Glutamatergic neuron (in vitro differentiated cells): Measurements from ENCODE around the gene ANKRD28. TPM values are rescaled to one million over a fixed set of nuclear protein-coding genes. Genes with fewer than 3 reads are reported as not detected.
"Not testable (repeated sequence)": the region's sequence is repeated elsewhere in the genome, so short reads cannot be mapped to it uniquely, and the experiment has no call there.

Source experiments
- DNase-seq: peaks from one replicate; pipeline ENCODE4 v3.0.0; 2022
- H3K27ac Mint-ChIP-seq: one replicate; pipeline ENCODE4 v1.8.0; 2020; ENCODE audit warnings: mild to moderate bottlenecking, mixed read lengths, inconsistent platforms; ENCODE audit not compliant: unreplicated experiment
- H3K27me3 Mint-ChIP-seq: one replicate; pipeline ENCODE4 v1.8.0; 2020; ENCODE audit warnings: mild to moderate bottlenecking, moderate library complexity, mixed read lengths, inconsistent platforms; ENCODE audit not compliant: unreplicated experiment
- H3K36me3 Mint-ChIP-seq: one replicate; pipeline ENCODE4 v1.8.0; 2020; ENCODE audit warnings: mild to moderate bottlenecking, mixed read lengths, inconsistent platforms; ENCODE audit not compliant: unreplicated experiment
- H3K4me1 Mint-ChIP-seq: one replicate; pipeline ENCODE4 v1.8.0; 2020; ENCODE audit warnings: mild to moderate bottlenecking, low read depth, mixed read lengths, inconsistent platforms; ENCODE audit not compliant: unreplicated experiment
- H3K4me3 Mint-ChIP-seq: one replicate; pipeline ENCODE4 v1.8.0; 2020; ENCODE audit warnings: mild to moderate bottlenecking, mixed read lengths, inconsistent platforms; ENCODE audit not compliant: unreplicated experiment
- H3K9me3 Mint-ChIP-seq: one replicate; pipeline ENCODE4 v1.8.0; 2020; ENCODE audit warnings: mild to moderate bottlenecking, moderate library complexity, mixed read lengths, inconsistent platforms; ENCODE audit not compliant: unreplicated experiment
- total RNA-seq: library from RNA; stranded (reverse); fragmentation: NEBNext Ultra II Directional; extraction: Animal tissue kit (Norgen Biotek cat#: 25700); gene quantifications from one replicate; pipeline ENCODE4 v1.2.1, GENCODE V29; 2021; ENCODE audit not compliant: unreplicated experiment
- TF ChIP-seq, protein P1 (sequence below): fragments of 200-600 bp; sonication (generic); IDR thresholded peaks from one replicate; pipeline ENCODE4 v1.5.0; 2021; ENCODE audit not compliant: partially characterized antibody, unreplicated experiment

ANKRD28 gene
- total RNA-seq, 1 donor from 2014 or later: 84.3 TPM

DNA sequence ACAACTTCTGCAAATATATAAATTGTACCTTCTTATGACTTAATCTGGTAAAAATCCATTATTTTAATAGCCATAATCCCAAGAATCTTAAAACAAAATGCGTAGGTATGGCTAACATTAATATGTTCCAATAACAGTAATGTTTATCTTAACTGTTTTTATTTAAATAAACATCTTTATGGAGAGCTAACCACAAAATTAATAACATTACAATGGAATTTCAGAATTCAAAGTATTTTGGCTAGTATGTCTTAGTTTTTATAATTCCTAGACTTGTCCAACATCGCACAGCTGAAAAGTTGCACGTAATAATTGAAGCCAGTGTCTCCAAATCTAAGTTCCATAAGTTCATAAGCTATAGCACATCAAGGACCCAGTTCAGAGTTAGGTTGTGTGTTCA lies 47.6 kb downstream of the ANKRD28 start:
- Mint-ChIP-seq H3K4me3 (no peak overlapping the region), H3K4me1 (no peaks in the 10 kb centered on the region), H3K27me3 (peaks cover 2% of the 10 kb centered on the region), H3K27ac (no peak overlapping the region), H3K9me3 (peaks cover 3% of the 10 kb centered on the region), H3K36me3 (peaks cover 30% of the 10 kb centered on the region)
- TF ChIP-seq, protein P1, sequence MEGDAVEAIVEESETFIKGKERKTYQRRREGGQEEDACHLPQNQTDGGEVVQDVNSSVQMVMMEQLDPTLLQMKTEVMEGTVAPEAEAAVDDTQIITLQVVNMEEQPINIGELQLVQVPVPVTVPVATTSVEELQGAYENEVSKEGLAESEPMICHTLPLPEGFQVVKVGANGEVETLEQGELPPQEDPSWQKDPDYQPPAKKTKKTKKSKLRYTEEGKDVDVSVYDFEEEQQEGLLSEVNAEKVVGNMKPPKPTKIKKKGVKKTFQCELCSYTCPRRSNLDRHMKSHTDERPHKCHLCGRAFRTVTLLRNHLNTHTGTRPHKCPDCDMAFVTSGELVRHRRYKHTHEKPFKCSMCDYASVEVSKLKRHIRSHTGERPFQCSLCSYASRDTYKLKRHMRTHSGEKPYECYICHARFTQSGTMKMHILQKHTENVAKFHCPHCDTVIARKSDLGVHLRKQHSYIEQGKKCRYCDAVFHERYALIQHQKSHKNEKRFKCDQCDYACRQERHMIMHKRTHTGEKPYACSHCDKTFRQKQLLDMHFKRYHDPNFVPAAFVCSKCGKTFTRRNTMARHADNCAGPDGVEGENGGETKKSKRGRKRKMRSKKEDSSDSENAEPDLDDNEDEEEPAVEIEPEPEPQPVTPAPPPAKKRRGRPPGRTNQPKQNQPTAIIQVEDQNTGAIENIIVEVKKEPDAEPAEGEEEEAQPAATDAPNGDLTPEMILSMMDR: no peak
- DNase-seq: no peak

DNA sequence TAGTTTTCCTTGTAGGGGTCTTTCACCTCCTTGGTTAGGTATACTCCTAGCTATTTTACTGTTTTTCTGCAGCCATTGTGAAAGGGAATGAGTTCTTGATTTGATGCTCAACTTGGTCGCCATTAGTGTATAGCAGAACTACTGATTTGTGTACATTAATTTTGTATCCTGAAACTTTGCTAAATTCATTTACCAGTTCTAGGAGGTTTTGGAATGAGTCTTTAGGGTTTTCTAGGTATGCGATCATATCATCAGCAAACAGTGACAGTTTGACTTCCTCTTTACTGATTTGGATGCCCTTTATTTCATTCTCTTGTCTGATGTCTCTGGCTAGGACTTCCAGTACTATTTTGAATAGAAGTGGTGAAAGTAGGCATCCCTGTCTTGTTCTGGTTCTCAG lies 51.9 kb downstream of the ANKRD28 start:
- H3K27ac Mint-ChIP-seq, H3K4me1 Mint-ChIP-seq, H3K4me3 Mint-ChIP-seq, DNase-seq: not testable (repeated sequence)
- H3K36me3 Mint-ChIP-seq: peaks cover 51% of the 10 kb centered on the region
- peaks cover 12% of the 10 kb centered on the region for H3K9me3 Mint-ChIP-seq
- H3K27me3 Mint-ChIP-seq: peaks cover 12% of the 10 kb centered on the region

DNA sequence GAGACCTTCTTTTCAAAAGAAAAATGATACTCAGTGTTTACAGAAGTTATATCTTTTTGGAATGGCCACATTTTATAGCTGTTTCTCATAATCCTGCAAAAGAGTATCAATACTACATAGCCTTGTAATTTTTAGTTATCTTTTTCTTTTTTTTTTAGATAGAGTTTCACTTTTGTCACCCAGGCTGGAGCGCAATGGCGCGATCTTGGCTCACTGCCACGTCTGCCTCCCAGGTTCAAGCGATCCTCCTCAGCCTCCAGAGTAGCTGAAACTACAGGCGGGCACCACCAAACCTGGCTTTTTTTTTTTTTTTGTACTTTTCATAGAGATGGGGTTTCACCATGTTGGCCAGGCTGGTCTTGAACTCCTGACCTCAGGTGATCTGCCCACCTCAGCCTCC lies 53.6 kb downstream of the ANKRD28 start:
- peaks cover 1% of the 10 kb centered on the region for H3K4me1 Mint-ChIP-seq
- H3K9me3 Mint-ChIP-seq: peaks cover 19% of the 10 kb centered on the region
- peaks cover 14% of the 10 kb centered on the region for H3K27me3 Mint-ChIP-seq
- no peak overlapping the region for H3K4me3 Mint-ChIP-seq
- peaks cover 60% of the 10 kb centered on the region for H3K36me3 Mint-ChIP-seq
- H3K27ac Mint-ChIP-seq: no peak overlapping the region
- TF ChIP-seq, protein P1: no peak
- DNase-seq: no peak

DNA sequence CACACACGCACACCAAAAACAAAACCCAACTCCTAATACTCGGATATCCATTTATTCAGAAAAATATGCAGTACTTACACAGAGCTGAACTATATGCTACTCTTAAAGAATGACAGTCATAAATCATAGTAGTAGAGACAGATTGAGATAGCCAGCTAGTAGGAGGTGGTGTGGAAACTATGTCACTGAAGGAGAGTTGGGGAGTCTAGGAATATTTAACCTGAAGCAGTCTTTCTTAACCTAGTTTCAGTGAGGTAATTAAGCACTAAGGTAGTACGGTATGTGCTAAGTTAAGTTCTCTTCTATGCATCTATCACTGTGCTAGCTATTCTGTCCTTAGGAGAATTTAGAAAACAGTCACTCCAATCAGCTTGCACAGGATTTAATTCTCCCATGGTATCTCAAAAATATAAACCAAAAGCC lies 54.2 kb downstream of the ANKRD28 start:
- Mint-ChIP-seq H3K4me3 (no peak overlapping the region), H3K9me3 (peaks cover 24% of the 10 kb centered on the region), H3K27me3 (peaks cover 14% of the 10 kb centered on the region), H3K4me1 (peaks cover 1% of the 10 kb centered on the region), H3K36me3 (peaks cover 63% of the 10 kb centered on the region), H3K27ac (peak overlapping the region; percentile 91)
- TF ChIP-seq, protein P1: no peak
- DNase-seq: no peak

DNA sequence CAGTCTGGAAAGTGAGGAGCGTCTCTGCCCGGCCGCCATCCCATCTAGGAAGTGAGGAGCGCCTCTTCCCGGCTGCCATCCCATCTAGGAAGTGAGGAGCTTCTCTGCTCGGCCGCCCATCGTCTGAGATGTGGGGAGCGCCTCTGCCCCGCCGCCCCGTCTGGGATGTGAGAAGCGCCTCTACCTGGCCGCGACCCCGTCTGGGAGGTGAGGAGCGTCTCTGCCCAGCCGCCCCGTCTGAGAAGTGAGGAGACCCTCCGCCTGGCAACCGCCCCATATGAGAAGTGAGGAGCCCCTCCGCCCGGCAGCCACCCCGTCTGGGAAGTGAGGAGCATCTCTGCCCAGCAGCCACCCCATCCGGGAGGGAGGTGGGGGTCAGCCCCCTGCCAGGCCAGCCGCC lies 55.5 kb downstream of the ANKRD28 start:
- Mint-ChIP-seq H3K27me3 (peaks cover 14% of the 10 kb centered on the region), H3K9me3 (peaks cover 24% of the 10 kb centered on the region), H3K36me3 (peaks cover 64% of the 10 kb centered on the region)
- H3K4me3 Mint-ChIP-seq, DNase-seq, H3K27ac Mint-ChIP-seq, H3K4me1 Mint-ChIP-seq: not testable (repeated sequence)

DNA sequence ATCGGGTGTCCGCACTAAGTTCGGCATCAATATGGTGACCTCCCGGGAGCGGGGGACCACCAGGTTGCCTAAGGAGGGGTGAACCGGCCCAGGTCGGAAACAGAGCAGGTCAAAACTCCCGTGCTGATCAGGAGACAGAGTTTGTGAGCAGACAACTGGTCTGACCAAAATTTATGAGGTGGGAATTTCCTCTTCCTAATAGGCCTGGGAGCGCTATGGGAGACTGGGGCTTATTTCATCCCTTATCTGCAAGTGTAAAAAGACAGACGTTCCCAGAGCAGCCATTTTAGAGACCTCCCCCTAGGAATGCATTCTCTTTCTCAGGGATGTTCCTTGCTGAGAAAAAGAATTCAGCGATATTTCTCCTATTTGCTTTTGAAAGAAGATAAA lies 59.2 kb downstream of the ANKRD28 start:
- not testable (repeated sequence) for H3K4me3 Mint-ChIP-seq, H3K4me1 Mint-ChIP-seq, H3K27ac Mint-ChIP-seq, DNase-seq
- Mint-ChIP-seq H3K27me3 (peaks cover 13% of the 10 kb centered on the region), H3K36me3 (peaks cover 54% of the 10 kb centered on the region), H3K9me3 (peaks cover 19% of the 10 kb centered on the region)

DNA sequence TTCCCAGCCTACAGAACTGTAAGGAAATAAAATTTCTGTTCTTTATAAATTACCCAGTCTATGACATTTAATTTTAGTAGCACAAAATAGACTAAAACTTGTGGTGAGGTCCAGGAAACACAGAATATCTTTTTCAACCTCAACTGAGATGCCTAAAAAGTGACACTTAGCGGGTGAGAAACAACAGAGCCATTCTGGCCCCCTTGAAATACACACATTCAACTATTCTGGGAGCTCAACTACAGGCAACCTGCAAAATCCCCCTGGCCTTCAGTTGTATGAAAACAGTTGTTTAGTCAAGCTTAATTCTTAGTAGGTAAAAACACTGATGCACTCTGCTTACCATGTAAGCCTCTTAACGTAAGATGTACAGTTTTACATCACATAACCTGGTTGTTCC lies 66.8 kb downstream of the ANKRD28 start:
- H3K4me1 Mint-ChIP-seq: peaks cover 5% of the 10 kb centered on the region
- no peaks in the 10 kb centered on the region for H3K27me3 Mint-ChIP-seq
- H3K27ac Mint-ChIP-seq: no peak overlapping the region
- H3K36me3 Mint-ChIP-seq: no peaks in the 10 kb centered on the region
- H3K4me3 Mint-ChIP-seq: no peak overlapping the region
- no peaks in the 10 kb centered on the region for H3K9me3 Mint-ChIP-seq
- DNase-seq: no peak
- TF ChIP-seq, protein P1: no peak
